ENCODE data around the gene NDUFS2. TPM values are rescaled to one million over a fixed set of nuclear protein-coding genes. Genes with fewer than 3 reads are reported as not detected.

Gene NDUFS2
- total and polyA plus RNA-seq, 2 donors (not counting 1 experiment from before 2014, with no cell fraction given), result 53.9 to 82.3 TPM

DNA sequence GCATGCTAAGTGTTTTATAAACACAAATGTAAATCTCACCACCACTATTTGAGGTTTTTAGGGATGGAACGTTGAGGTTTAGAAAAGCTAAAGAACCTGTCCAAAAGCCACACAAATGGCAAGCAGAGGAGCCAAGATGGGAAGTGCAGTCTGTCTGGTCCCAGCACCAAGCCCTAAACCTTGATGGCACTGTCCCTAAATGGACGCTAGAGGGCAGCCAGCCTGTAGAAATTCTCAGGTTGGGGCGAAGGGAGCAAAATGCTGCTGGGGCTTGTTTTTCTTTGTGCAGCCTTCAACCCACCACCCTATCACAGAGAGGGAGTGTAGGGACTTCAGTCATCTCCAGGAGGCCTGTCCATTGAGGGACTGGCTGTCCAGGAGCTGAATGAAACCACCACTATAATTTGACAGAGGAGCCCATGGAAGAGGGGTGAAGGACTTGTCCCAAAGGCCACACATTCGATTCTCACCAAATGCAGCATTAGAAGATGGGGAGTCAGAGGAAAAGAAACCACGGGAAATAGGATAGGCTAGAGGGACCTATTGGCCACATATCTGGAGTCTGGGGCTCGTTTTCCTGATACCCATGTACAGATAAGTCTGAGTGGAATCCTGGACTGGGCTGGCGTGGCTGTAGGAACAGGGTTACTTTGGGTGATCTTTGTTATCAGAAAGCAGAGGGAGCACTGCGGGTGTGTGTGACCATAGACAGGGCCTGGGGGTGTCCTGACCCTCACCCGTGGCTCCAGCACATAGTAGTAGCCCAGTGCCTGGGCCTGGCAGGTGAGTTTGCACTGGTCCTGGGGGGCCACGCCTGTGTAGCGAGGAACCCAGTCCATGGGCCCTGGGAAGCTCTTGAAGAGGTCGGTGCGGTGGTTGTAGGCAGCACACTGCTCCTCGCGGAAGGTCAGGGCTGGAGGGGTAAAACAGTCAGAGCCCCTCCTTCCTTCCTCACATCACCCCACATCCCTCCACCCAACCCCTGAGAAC is 9.4 kb upstream of the NDUFS2 start:
- H4K20me1 ChIP-seq (ENCODE audit: control insufficient read depth, insufficient read depth, low read length, poor library complexity, severe bottlenecking), result no peaks in the 10 kb centered on the region
- 93% methylated on average over 12 of the region's 15 CpGs for WGBS (ENCODE audit: insufficient coverage)
- no peak overlapping the region for H3K9ac ChIP-seq (ENCODE audit: low read length)
- H3K4me3 Mint-ChIP-seq, result no peak overlapping the region
- CTCF ChIA-PET, result interaction anchor here (0.6 to 4.8 kb wide), 23 partner anchors 10 to 191 kb away, joined by 3 to 64 read pairs (median 3); partner anchors contain the start of genes DEDD, NDUFS2, PPOX and TOMM40L
- no peaks in the 10 kb centered on the region for H3K27me3 ChIP-seq (replicated peaks in 1 of 4; ENCODE audit: control extremely low read depth in 1 of 4, control insufficient read depth in 3 of 4, insufficient read depth in 4 of 4, low read length in 3 of 4)
- H3K36me3 ChIP-seq (replicated peaks in 1 of 2; ENCODE audit: control extremely low read depth in 1 of 2, control insufficient read depth in 1 of 2, extremely low read depth in 1 of 2, insufficient read depth in 2 of 2, low read length in 1 of 2), result no peaks in the 10 kb centered on the region
- H3K4me3 ChIP-seq (ENCODE audit: control extremely low read depth in 1 of 5, extremely low read depth in 1 of 5, insufficient read depth in 1 of 5, low read depth in 2 of 5, low read length in 4 of 5), result no peak overlapping the region
- no peaks in the 10 kb centered on the region for H3K9me3 ChIP-seq (ENCODE audit: control extremely low read depth in 1 of 3, control insufficient read depth in 2 of 3, insufficient read depth in 1 of 3, low read length in 2 of 3)
- DNase-seq (peak; percentile 83), ATAC-seq (ENCODE audit: low read depth) (peak; percentile 91)
- no peaks in the 10 kb centered on the region for H3K27me3 Mint-ChIP-seq
- TF ChIP-seq EZH2 (IDR thresholded peaks at IDR 0.05; ENCODE audit: borderline replicate concordance, insufficient read depth, low read depth, low read length, poor library complexity, severe bottlenecking), result no peak
- TF ChIP-seq, protein P1, sequence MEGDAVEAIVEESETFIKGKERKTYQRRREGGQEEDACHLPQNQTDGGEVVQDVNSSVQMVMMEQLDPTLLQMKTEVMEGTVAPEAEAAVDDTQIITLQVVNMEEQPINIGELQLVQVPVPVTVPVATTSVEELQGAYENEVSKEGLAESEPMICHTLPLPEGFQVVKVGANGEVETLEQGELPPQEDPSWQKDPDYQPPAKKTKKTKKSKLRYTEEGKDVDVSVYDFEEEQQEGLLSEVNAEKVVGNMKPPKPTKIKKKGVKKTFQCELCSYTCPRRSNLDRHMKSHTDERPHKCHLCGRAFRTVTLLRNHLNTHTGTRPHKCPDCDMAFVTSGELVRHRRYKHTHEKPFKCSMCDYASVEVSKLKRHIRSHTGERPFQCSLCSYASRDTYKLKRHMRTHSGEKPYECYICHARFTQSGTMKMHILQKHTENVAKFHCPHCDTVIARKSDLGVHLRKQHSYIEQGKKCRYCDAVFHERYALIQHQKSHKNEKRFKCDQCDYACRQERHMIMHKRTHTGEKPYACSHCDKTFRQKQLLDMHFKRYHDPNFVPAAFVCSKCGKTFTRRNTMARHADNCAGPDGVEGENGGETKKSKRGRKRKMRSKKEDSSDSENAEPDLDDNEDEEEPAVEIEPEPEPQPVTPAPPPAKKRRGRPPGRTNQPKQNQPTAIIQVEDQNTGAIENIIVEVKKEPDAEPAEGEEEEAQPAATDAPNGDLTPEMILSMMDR (IDR thresholded peaks at IDR 0.05), result peak; percentile 92
- peaks cover 56 to 71% of the 10 kb centered on the region in 2 donors for H3K4me1 ChIP-seq (ENCODE audit: control insufficient read depth in 2 of 2, insufficient read depth in 2 of 2, low read length in 2 of 2)
- no peak overlapping the region for H3K27ac ChIP-seq (ENCODE audit: low read length in 2 of 2)
- peak overlapping the region; percentile 12 for H3K4me2 ChIP-seq (replicated peaks; ENCODE audit: low read depth, low read length, poor library complexity, severe bottlenecking)
- intact Hi-C loops (cut with micrococcal nuclease), result loop anchor here (1.0 to 5.0 kb wide), 5 partner anchors 10 to 190 kb away; partner anchors contain the start of genes NDUFS2, PPOX and TOMM40L
- H3K27ac Mint-ChIP-seq, result peak overlapping the region; percentile 72
- H2AFZ ChIP-seq (ENCODE audit: insufficient read depth, low read depth, low read length, poor library complexity, severe bottlenecking), result peak overlapping the region; percentile 39
- H3K4me1 Mint-ChIP-seq, result peaks cover 56% of the 10 kb centered on the region
- no peaks in the 10 kb centered on the region for H3K9me3 Mint-ChIP-seq (ENCODE audit: insufficient read depth)
- peaks cover 26% of the 10 kb centered on the region for H3K79me2 ChIP-seq (ENCODE audit: control insufficient read depth, insufficient read depth, low read length)
- POLR2A ChIA-PET, result no interaction called here

Data from B cell (primary cell).